Uterus (tissue), 4 donors: ENCODE data around the gene SYTL3. TPM values are rescaled to one million over a fixed set of nuclear protein-coding genes. Genes with fewer than 3 reads are reported as not detected.

Experiments
- DNase-seq, 2 donors: peaks; one replicate each; pipeline ENCODE4 v3.0.0-alpha.2; 2019 to 2020
- H3K27ac ChIP-seq, 2 donors: fragments of 200-600 bp; sonication (generic); 1 replicate in 1 of 2; 2 replicates in 1 of 2; pipeline ENCODE4 v1.5.1; 2016 to 2018
- H3K27me3 ChIP-seq, 2 donors: fragments of 200-600 bp; sonication (generic); one replicate each; pipeline ENCODE4 v1.5.1; 2018 to 2019; ENCODE audit warnings: control low read depth in 1 of 2
- H3K36me3 ChIP-seq, 2 donors: fragments of 200-600 bp; sonication (generic); one replicate each; pipeline ENCODE4 v1.5.1; 2019; ENCODE audit warnings: control low read depth in 1 of 2
- H3K4me1 ChIP-seq, 2 donors: fragments of 200-600 bp; sonication (generic); one replicate each; pipeline ENCODE4 v1.5.1; 2018 to 2019; ENCODE audit warnings: control low read depth in 1 of 2
- H3K4me3 ChIP-seq, 2 donors: fragments of 200-600 bp; sonication (generic); 1 replicate in 1 of 2; 2 replicates in 1 of 2; pipeline ENCODE4 v1.5.1; 2018 to 2019; ENCODE audit warnings: mild to moderate bottlenecking in 1 of 2
- H3K9me3 ChIP-seq, 2 donors: fragments of 200-600 bp; sonication (generic); one replicate each; pipeline ENCODE4 v1.5.1; 2019; ENCODE audit warnings: control low read depth in 1 of 2
- POLR2A ChIP-seq, 2 donors: fragments of 450-650 bp; IDR thresholded peaks; one replicate each; pipeline ENCODE4 v1.6.1; 2016; ENCODE audit warnings: antibody characterized with exemption in 2 of 2, mild to moderate bottlenecking in 1 of 2, moderate library complexity in 1 of 2
- intact Hi-C: fragments of 100-400 bp; cut with DNase I; formaldehyde crosslinking; loops from one replicate; pipeline ENCODE4 v1.15.1; 2023; ENCODE audit warnings: low total_unique reads
- total RNA-seq, 4 donors: library from RNA; depleted of rRNA in 3 of 4; stranded (reverse); fragments of >200 nt in 3 of 4; gene quantifications; one replicate each; pipeline versions ENCODE4 v1.1.0 to v1.2.4, GENCODE V29; 2014 to 2023
- TF ChIP-seq, protein P1 (sequence below), 4 experiments: fragments of 200-600 bp in 2 of 4; fragments of 450-650 bp in 2 of 4; sonication (generic) in 2 of 4; IDR thresholded peaks; one replicate each; pipeline ENCODE4 v1.5.1; 2016 to 2019; ENCODE audit warnings: antibody characterized with exemption in 4 of 4, mild to moderate bottlenecking in 2 of 4, moderate library complexity in 1 of 4
- donor health status: DM: yes; HTN: yes; CAD: no.

The SYTL3 gene
- total RNA-seq, 4 donors from 2014 or later, result 0.51 to 12.4 (median 3.3) TPM

DNA sequence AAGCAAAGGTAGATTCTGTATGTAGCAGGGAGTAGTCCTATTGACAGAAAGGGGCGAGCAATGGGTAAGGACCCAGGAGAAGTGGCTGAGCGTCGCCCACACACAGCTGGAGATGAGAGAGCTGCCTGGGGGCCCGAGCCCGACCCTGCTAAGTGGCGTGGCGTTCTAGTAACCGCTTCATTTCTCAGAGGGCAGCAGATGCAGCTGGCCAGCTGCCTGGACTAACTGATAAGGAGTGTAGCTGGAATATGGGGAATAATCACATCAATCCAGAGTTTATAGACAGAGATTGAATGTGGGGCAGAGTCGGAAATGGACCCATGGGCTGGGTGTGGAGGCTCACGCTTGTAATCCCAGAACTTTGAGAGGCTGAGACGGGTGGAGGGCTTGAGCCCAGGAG is 104.9 kb downstream of the SYTL3 start:
- no peak for DNase-seq
- Histone ChIP-seq H3K4me3 (no peak overlapping the region), H3K36me3 (no peaks in the 10 kb centered on the region), H3K9me3 (no peaks in the 10 kb centered on the region), H3K27me3 (no peaks in the 10 kb centered on the region), H3K27ac (no peak overlapping the region), H3K4me1 (no peaks in the 10 kb centered on the region)
- intact Hi-C loops, result no loop called here
- TF ChIP-seq, protein P1, sequence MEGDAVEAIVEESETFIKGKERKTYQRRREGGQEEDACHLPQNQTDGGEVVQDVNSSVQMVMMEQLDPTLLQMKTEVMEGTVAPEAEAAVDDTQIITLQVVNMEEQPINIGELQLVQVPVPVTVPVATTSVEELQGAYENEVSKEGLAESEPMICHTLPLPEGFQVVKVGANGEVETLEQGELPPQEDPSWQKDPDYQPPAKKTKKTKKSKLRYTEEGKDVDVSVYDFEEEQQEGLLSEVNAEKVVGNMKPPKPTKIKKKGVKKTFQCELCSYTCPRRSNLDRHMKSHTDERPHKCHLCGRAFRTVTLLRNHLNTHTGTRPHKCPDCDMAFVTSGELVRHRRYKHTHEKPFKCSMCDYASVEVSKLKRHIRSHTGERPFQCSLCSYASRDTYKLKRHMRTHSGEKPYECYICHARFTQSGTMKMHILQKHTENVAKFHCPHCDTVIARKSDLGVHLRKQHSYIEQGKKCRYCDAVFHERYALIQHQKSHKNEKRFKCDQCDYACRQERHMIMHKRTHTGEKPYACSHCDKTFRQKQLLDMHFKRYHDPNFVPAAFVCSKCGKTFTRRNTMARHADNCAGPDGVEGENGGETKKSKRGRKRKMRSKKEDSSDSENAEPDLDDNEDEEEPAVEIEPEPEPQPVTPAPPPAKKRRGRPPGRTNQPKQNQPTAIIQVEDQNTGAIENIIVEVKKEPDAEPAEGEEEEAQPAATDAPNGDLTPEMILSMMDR (IDR thresholded peaks at IDR 0.05), result no peak
- TF ChIP-seq POLR2A (IDR thresholded peaks at IDR 0.05), result no peak

DNA sequence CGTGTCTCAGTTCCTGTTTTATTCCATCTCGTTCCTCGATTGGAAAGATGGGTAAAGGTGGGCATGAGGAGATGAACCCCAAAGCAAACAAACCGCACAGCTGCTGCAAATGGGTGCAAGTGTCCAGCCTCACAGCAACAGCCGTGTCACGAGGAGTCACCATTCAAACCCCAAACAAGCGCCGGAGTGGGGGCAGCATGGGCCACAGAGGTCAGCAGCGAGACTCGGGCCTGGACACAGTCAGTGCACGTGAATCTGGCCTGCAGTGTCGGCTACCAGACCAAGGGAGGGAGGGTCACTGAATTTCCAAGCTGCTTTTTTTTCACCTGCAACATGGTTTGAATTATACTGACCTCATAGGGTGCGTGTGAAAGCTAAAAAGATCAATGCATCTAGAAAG is 105.8 kb downstream of the SYTL3 start:
- Histone ChIP-seq H3K27ac (no peak overlapping the region), H3K27me3 (no peaks in the 10 kb centered on the region), H3K9me3 (no peaks in the 10 kb centered on the region), H3K4me1 (no peaks in the 10 kb centered on the region), H3K4me3 (no peak overlapping the region), H3K36me3 (no peaks in the 10 kb centered on the region)
- intact Hi-C loops, result no loop called here
- DNase-seq, result no peak
- TF ChIP-seq, protein P1 (IDR thresholded peaks at IDR 0.05), result no peak
- TF ChIP-seq POLR2A (IDR thresholded peaks at IDR 0.05), result no peak

DNA sequence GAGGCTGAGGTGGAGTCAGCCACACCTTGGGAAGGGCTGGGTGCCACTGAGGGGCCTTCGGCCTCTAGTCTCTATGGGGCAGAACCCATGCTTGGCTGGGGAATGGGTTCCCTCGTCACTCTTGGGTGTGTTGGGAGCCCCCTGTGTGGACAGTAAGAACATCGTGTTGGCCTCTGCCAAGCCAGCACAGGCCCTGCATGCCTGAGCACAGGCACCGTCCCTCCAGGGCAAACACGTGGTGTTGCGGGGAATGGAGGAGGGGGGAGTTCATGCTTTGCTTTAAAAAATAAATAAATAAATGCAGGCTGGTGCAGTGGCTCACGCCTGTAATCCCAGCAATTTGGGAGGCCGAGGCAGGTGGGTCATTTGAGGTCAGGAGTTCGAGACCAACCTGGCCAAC is 106.3 kb downstream of the SYTL3 start:
- TF ChIP-seq, protein P1 (IDR thresholded peaks at IDR 0.05), result no peak
- no peak for TF ChIP-seq POLR2A (IDR thresholded peaks at IDR 0.05)
- no peak overlapping the region for H3K4me3 ChIP-seq
- intact Hi-C loops, result no loop called here
- DNase-seq, result no peak
- H3K27ac ChIP-seq, result no peak overlapping the region
- H3K9me3 ChIP-seq, result no peaks in the 10 kb centered on the region
- H3K36me3 ChIP-seq, result no peaks in the 10 kb centered on the region
- H3K4me1 ChIP-seq, result no peaks in the 10 kb centered on the region
- no peaks in the 10 kb centered on the region for H3K27me3 ChIP-seq

DNA sequence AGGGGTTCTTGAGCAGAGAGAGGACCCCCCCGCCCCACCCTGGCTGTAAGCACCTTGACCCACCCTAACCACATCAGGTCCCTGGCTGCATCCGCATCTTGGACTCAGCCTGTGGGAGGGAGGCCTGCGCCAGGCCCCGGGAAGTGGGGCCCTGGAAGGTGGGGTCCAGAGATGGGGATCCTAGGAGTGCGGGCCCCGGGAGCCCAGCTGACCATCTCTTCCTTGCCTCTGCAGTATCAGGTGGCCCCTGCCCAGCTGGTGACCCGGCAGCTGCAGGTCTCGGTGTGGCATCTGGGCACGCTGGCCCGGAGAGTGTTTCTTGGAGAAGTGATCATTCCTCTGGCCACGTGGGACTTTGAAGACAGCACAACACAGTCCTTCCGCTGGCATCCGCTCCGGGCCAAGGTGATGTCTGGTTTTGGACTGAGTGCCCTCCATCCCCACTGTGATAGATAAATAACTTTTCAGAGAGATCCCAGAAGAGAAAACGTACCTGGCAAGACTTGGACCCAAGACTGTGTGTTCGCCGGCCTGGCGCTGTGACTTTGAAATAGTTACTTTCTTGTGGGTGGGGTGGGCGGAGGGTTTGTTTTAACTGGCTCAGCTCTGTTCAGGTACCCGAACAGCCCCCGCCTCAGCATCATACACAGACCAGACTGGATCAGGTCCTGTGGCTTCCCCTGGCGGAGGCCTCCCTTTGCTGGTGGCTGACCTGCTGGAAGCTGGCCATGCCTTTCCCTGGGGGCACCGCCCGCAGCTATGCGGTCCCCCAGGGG is 107.3 kb downstream of the SYTL3 start:
- intact Hi-C loops, result no loop called here
- no peaks in the 10 kb centered on the region for H3K9me3 ChIP-seq
- no peaks in the 10 kb centered on the region for H3K27me3 ChIP-seq
- H3K4me1 ChIP-seq, result no peaks in the 10 kb centered on the region
- no peaks in the 10 kb centered on the region for H3K36me3 ChIP-seq
- no peak overlapping the region for H3K4me3 ChIP-seq
- H3K27ac ChIP-seq, result no peak overlapping the region
- TF ChIP-seq, protein P1 (IDR thresholded peaks at IDR 0.05), result no peak
- no peak for TF ChIP-seq POLR2A (IDR thresholded peaks at IDR 0.05)
- no peak for DNase-seq

DNA sequence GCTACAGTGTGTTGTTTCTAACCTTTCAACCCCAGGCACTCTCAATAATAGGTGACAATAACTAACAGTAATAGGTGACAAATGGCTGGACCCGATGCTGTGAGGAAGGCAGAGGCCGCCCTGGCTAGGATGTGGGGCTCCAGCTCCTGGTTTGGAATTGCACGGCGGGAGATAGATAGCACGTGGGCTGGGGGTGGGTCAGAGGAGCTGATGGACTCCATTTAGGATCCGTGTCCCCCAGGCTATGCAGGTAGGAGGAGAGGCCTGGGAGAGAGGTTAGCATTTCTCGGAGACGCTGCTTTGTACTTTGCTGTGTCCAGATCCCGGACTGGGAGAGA is 107.9 kb downstream of the SYTL3 start:
- H3K4me3 ChIP-seq, result no peak overlapping the region
- intact Hi-C loops, result no loop called here
- no peaks in the 10 kb centered on the region for H3K36me3 ChIP-seq
- no peaks in the 10 kb centered on the region for H3K4me1 ChIP-seq
- no peaks in the 10 kb centered on the region for H3K9me3 ChIP-seq
- TF ChIP-seq POLR2A (IDR thresholded peaks at IDR 0.05), result no peak
- no peak overlapping the region for H3K27ac ChIP-seq
- H3K27me3 ChIP-seq, result no peaks in the 10 kb centered on the region
- DNase-seq, result no peak
